Cardiac fibroblast (primary cell): ENCODE data around the gene IGF2R.

Experiments
- DNase-seq, 2 donors: peaks; one replicate each; pipeline versions ENCODE4 v3.0.0 to v3.0.0-alpha.2; 2010; ENCODE audit warnings: low read depth in 2 of 2
- H3K4me3 ChIP-seq, 2 donors: replicated peaks in 1 of 2; 1 replicate in 1 of 2; 2 replicates in 1 of 2; pipeline ENCODE4 v1.5.1; 2011; ENCODE audit warnings: low read depth in 2 of 2, low read length in 2 of 2, mild to moderate bottlenecking in 2 of 2, moderate library complexity in 1 of 2
- CTCF ChIP-seq: IDR thresholded peaks from one replicate; pipeline ENCODE4 v1.5.1; 2011; ENCODE audit warnings: low read depth, mild to moderate bottlenecking, low read length, inconsistent platforms

Gene IGF2R

GRCh38 chr6:160069050-160069454 is 100.2 kb downstream of the IGF2R start:
- no peak for TF ChIP-seq CTCF
- H3K4me3 ChIP-seq = no peak overlapping the region
- DNase-seq = no peak

- DNase-seq = no peak
- H3K4me3 ChIP-seq = no peak overlapping the region
- TF ChIP-seq CTCF = no peak
These were observed 100.6 kb downstream of the IGF2R start for GRCh38 chr6:160069459-160069858.

GRCh38 chr6:160070427-160070826 is 101.5 kb downstream of the IGF2R start:
- no peak overlapping the region for H3K4me3 ChIP-seq
- no peak for DNase-seq
- TF ChIP-seq CTCF = no peak

GRCh38 chr6:160070831-160071230 is 101.9 kb downstream of the IGF2R start:
- no peak for TF ChIP-seq CTCF
- no peak overlapping the region for H3K4me3 ChIP-seq
- DNase-seq = no peak

GRCh38 chr6:160071805-160072690 is 103.2 kb downstream of the IGF2R start:
- peak; percentile 28 for TF ChIP-seq CTCF

GRCh38 chr6:160073272-160073671 is 104.4 kb downstream of the IGF2R start:
- no peak for TF ChIP-seq CTCF
- no peak overlapping the region for H3K4me3 ChIP-seq

More at GRCh38 chr6:160071805-160072690, 103.2 kb downstream of the IGF2R start:
- peak; percentile 11 to 18 for DNase-seq
- no peak overlapping the region for H3K4me3 ChIP-seq

More at GRCh38 chr6:160073272-160073671, 104.4 kb downstream of the IGF2R start:
- no peak for DNase-seq
